Subcutaneous abdominal adipose tissue (tissue), 5 donors: Measurements from ENCODE around the gene PCTP.
A peak's percentile ranks its signal among the peaks of the same experiment; 100 is the strongest.

Source experiments
- H3K27ac ChIP-seq: one replicate; pipeline ENCODE4 v1.7.0; 2013; ENCODE audit warnings: low read depth, mild to moderate bottlenecking, inconsistent platforms, low read length, moderate library complexity
- H3K27me3 ChIP-seq, 5 donors: one replicate each; pipeline ENCODE4 v1.7.0; 2013; ENCODE audit warnings: low read length in 5 of 5, inconsistent platforms in 1 of 5; ENCODE audit not compliant: control insufficient read depth in 5 of 5, insufficient read depth in 4 of 5
- H3K36me3 ChIP-seq, 5 donors: one replicate each; pipeline ENCODE4 v1.7.0; 2013; ENCODE audit warnings: low read length in 5 of 5; ENCODE audit not compliant: control insufficient read depth in 5 of 5, insufficient read depth in 5 of 5
- H3K4me1 ChIP-seq, 5 donors: one replicate each; pipeline ENCODE4 v1.7.0; 2013; ENCODE audit warnings: low read length in 5 of 5, mild to moderate bottlenecking in 3 of 5, moderate library complexity in 1 of 5; ENCODE audit not compliant: control insufficient read depth in 5 of 5, insufficient read depth in 5 of 5
- H3K4me3 ChIP-seq, 5 donors: one replicate each; pipeline ENCODE4 v1.7.0; 2013; ENCODE audit warnings: low read length in 5 of 5, low read depth in 1 of 5
- H3K9ac ChIP-seq, 5 donors: one replicate each; pipeline ENCODE4 v1.7.0; 2013; ENCODE audit warnings: low read length in 5 of 5, mild to moderate bottlenecking in 4 of 5, moderate library complexity in 3 of 5
- H3K9me3 ChIP-seq, 5 donors: one replicate each; pipeline ENCODE4 v1.7.0; 2013; ENCODE audit warnings: low read length in 5 of 5; ENCODE audit not compliant: control insufficient read depth in 5 of 5
- donor health status: healthy.
- donor health status: healthy.
- donor health status: healthy.
- donor health status: healthy.
- donor health status: healthy.

Gene PCTP

GRCh38 chr17:55710829-55711496 is 39.9 kb upstream of the PCTP start:
- peak overlapping the region; percentile 74 for H3K27ac ChIP-seq
- H3K9ac ChIP-seq, result peak overlapping the region in 1 of 5 donors; percentile 7
- H3K4me3 ChIP-seq, result no peak overlapping the region
- H3K36me3 ChIP-seq, result no peaks in the 10 kb centered on the region
- H3K27me3 ChIP-seq, result no peaks in the 10 kb centered on the region
- no peaks in the 10 kb centered on the region for H3K9me3 ChIP-seq
- peaks cover 0 to 26% (median 20%) of the 10 kb centered on the region in 5 donors for H3K4me1 ChIP-seq

GRCh38 chr17:55717432-55717831 is 33.4 kb upstream of the PCTP start:
- Histone ChIP-seq H3K27me3 (no peaks in the 10 kb centered on the region), H3K9ac (no peak overlapping the region), H3K4me1 (peaks cover 2 to 25% (median 15%) of the 10 kb centered on the region in 5 donors), H3K9me3 (no peaks in the 10 kb centered on the region), H3K27ac (no peak overlapping the region), H3K4me3 (no peak overlapping the region), H3K36me3 (peaks cover 0 to 5% (median 0%) of the 10 kb centered on the region in 5 donors)

- no peak overlapping the region for H3K27ac ChIP-seq
- H3K4me3 ChIP-seq, result no peak overlapping the region
- H3K36me3 ChIP-seq, result peaks cover 0 to 5% (median 0%) of the 10 kb centered on the region in 5 donors
Measured at GRCh38 chr17:55717898-55718735, 32.7 kb upstream of the PCTP start.

DNA sequence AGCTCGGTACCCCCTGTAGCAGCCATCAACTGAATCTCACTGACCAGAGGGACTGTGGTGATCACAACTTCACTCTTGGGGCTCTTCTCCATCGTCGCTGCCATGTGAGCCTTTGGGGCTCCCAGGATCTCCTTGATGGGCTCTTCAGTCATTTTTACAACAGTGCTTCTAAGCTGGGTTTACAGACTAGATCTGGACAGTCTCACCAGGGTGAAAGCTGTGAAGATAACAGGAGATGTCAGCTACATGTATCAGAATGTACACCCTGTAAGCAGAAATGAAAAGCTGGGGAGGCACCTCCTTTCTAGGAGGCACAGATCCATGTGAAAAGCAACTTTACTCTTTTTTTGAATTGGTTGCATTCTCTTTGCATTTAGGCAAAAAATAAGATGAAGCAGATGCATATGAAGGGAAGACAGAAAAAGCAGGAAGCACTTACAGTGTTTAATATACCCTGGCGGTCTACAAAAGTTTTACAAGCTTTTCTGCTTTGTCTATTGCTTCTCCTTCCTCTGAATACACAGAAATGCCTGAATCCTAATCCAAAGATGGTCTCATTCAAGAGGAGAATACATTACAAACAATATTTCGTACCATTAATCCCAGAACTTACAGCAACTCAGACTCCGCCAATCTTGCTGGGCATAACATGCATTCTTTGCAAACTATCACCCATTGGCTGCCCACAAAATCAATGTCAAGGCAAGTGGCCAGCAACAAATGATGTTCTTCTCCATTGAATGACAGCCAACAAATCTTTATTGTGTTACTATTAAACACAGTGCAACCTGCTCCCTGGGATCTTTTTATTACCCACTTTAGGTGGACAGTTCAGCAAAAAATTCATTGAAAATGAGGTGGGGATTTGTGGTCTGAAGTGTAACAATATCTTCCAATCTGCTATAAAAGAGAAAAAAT is 29.7 kb upstream of the PCTP start:
- no peaks in the 10 kb centered on the region for H3K27me3 ChIP-seq
- peaks cover 0 to 5% (median 0%) of the 10 kb centered on the region in 5 donors for H3K36me3 ChIP-seq
- no peaks in the 10 kb centered on the region for H3K9me3 ChIP-seq
- H3K4me1 ChIP-seq, result peaks cover 4 to 62% (median 36%) of the 10 kb centered on the region in 5 donors
- H3K27ac ChIP-seq, result peak overlapping the region; percentile 97
- peak overlapping the region; percentile 43 to 77 (median 50) for H3K4me3 ChIP-seq
- peak overlapping the region in 2 of 5 donors; percentile 76 to 79 for H3K9ac ChIP-seq

More at GRCh38 chr17:55717898-55718735, 32.7 kb upstream of the PCTP start:
- Histone ChIP-seq H3K9me3 (no peaks in the 10 kb centered on the region), H3K27me3 (no peaks in the 10 kb centered on the region), H3K9ac (no peak overlapping the region), H3K4me1 (peaks cover 4 to 32% (median 19%) of the 10 kb centered on the region in 5 donors)

DNA sequence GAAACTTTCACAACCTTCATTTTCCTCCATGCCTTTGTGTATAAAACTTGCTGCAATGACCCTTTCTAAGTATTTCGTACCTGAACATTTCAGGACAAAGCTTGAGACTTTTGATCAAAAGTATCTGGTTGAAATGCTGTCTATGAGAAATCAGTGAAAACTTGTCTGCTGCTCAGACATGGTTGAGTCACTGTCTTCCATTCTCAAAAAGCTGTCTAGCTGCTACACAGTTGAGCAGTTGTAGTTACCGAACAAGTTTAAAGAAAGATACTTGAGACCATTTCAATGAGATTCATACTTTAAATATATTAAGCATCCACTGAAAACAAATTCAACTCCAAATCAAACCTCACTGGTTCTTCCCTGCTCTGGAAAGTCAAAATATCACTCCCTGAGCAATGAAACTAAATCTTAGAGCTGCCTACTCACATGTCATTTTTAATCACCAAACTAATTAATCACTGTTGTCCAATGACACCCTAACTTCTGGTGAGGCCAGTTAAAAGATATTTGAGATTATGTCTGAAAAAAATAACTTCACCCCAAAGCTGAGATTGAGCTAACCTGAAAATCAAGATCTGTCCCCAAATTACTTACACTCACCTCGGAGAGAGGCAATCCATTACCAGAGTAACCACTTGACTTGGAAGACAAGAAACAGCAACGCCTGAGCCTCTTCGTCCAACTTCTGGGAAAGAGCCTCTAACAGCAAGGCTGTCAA is 28.7 kb upstream of the PCTP start:
- Histone ChIP-seq H3K27ac (peak overlapping the region; percentile 97), H3K27me3 (no peaks in the 10 kb centered on the region), H3K9me3 (no peaks in the 10 kb centered on the region), H3K4me1 (peaks cover 4 to 68% (median 46%) of the 10 kb centered on the region in 5 donors), H3K9ac (peak overlapping the region; percentile 31 to 79 (median 69)), H3K36me3 (peaks cover 0 to 5% (median 0%) of the 10 kb centered on the region in 5 donors), H3K4me3 (peak overlapping the region; percentile 50 to 77 (median 67))

DNA sequence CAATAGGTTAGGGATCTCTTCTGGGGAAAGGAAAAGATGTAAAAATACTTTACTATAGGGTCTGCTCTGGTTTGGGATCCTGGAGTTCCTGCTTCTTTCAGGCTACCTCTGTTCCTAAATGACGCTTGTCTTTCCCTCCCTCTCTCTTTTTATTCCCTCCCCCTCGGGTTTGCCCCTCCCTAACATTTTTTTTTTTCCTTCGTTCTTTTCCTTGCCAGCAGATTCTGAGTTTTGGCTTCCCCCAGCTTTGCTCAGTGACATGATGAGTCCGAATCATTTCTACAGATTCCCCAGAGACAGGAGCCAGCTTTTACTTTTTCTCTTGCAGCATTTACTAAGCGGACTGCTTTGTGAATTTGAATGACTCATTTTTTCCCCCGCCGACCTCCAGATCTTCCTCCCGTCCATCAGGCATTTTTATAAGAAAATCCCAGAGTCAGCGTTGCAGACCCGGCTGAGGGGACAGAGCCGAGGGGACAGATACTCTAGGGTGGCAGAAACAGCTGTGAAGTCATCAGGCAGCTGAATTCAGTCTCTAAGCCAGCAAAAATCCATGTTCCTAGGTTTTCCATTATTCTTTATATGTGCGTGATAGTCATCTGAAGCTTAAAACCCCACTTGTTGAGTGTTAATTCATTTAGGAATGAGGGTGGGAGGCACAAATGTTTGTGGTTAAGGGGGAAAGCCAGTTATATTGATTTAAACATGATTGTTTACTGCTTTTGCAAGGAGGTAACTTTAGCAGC is 27.9 kb upstream of the PCTP start, which contains the start of gene TMEM100:
TSS of gene TMEM100 (minus strand) at position 123 of the 746 bp plus-strand sequence. CDS start 1,794 bp downstream, outside the sequence.
- Histone ChIP-seq H3K4me3 (peak within 1 kb of the TSS; percentile 50 to 77 (median 67)), H3K36me3 (peaks cover 0 to 5% (median 0%) of the 10 kb centered on the region in 5 donors), H3K9me3 (no peaks in the 10 kb centered on the region), H3K27me3 (no peaks in the 10 kb centered on the region), H3K9ac (peak within 1 kb of the TSS; percentile 42 to 79 (median 69)), H3K27ac (peak within 1 kb of the TSS; percentile 97), H3K4me1 (peaks cover 4 to 68% (median 47%) of the 10 kb centered on the region in 5 donors)

DNA sequence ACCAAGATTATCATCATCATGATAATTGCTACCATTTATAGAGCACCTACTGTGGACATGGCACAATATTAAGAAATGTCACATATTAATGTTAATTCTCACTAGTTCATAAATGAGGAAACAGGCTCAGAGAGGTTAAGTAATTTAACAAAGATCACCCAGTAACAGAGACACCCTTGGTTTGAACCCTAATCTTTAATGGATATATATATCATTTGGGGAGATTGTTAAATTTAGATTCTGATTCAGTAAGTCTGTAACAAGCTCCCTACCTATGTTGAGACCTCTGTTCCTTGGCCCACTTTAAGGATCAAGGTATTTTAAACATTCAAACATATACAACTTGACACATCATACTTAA is 27.4 kb upstream of the PCTP start:
- peak overlapping the region; percentile 50 to 77 (median 54) for H3K4me3 ChIP-seq
- H3K27ac ChIP-seq, result peak overlapping the region; percentile 97

DNA sequence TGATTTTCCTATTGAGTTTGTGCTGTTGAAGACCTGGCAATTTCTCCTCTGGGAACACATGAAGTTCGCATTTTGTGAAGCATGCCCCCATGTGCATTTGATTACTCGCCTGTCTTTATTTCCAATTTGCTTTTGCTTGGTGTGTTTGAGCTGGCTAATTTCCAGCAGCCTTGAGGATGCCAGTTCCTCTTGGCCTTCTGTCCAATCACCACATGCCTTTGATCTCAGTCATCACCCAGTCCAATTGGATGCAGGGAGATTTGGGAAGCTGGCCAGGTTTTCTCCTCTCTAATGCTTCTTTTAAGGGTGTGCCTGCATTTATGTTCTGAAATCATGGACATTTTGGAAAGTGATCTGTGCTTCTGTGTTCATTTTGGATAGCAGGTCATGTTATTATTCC is 24.4 kb upstream of the PCTP start:
- Histone ChIP-seq H3K4me3 (peak overlapping the region in 2 of 5 donors; percentile 2 to 3), H3K27me3 (no peaks in the 10 kb centered on the region), H3K4me1 (peaks cover 2 to 82% (median 49%) of the 10 kb centered on the region in 5 donors), H3K36me3 (no peaks in the 10 kb centered on the region), H3K9me3 (no peaks in the 10 kb centered on the region), H3K27ac (peak overlapping the region; percentile 97), H3K9ac (no peak overlapping the region)

More for the DNA sequence above, 27.4 kb upstream of the PCTP start:
- H3K36me3 ChIP-seq, result peaks cover 0 to 5% (median 0%) of the 10 kb centered on the region in 5 donors
- no peaks in the 10 kb centered on the region for H3K9me3 ChIP-seq
- H3K27me3 ChIP-seq, result no peaks in the 10 kb centered on the region
- H3K4me1 ChIP-seq, result peaks cover 4 to 68% (median 47%) of the 10 kb centered on the region in 5 donors
- peak overlapping the region; percentile 7 to 76 (median 50) for H3K9ac ChIP-seq
